Activated gamma-delta T cell treated with anti-CD3 and anti-CD28 coated beads, Interleukin-2, amount 50 U/mL, for 16 hours (primary cell): ENCODE data around the gene CLN5.

ENCODE experiments used
- DNase-seq: peaks from one replicate; pipeline ENCODE4 v3.0.0-alpha.2; 2020; ENCODE audit warnings: low read depth

Gene CLN5

GRCh38 chr13:77016888-77017623 lies 25.2 kb downstream of the CLN5 start:
- DNase-seq, result no peak

- DNase-seq, result no peak
These were observed 27.9 kb downstream of the CLN5 start for GRCh38 chr13:77019756-77020155.

- no peak for DNase-seq
These were observed 30.5 kb downstream of the CLN5 start for GRCh38 chr13:77022341-77022740.

GRCh38 chr13:77026255-77026860 lies 34.5 kb downstream of the CLN5 start:
- peak; percentile 49 for DNase-seq

- peak; percentile 67 for DNase-seq
These were observed 35.2 kb downstream of the CLN5 start, which contains the start of gene FBXL3 for GRCh38 chr13:77026861-77027621. FBXL3 (minus strand) TSS chr13:77027159; CDS start chr13:77021860, 5,299 bp downstream.

GRCh38 chr13:77028202-77028601 lies 36.3 kb downstream of the CLN5 start:
- no peak for DNase-seq

- no peak for DNase-seq
These were observed 37.6 kb downstream of the CLN5 start for GRCh38 chr13:77029436-77029835.

- no peak for DNase-seq
These were observed 39.9 kb downstream of the CLN5 start for GRCh38 chr13:77031656-77032243.

- DNase-seq, result no peak
These were observed 41.9 kb downstream of the CLN5 start for GRCh38 chr13:77033717-77034302.

GRCh38 chr13:77034881-77035280 lies 43.0 kb downstream of the CLN5 start:
- no peak for DNase-seq

GRCh38 chr13:77036279-77036678 lies 44.4 kb downstream of the CLN5 start:
- no peak for DNase-seq

GRCh38 chr13:77038907-77039480 lies 47.1 kb downstream of the CLN5 start:
- DNase-seq, result no peak

- no peak for DNase-seq
These were observed 48.2 kb downstream of the CLN5 start for GRCh38 chr13:77040076-77040475.

GRCh38 chr13:77040835-77041234 lies 49.0 kb downstream of the CLN5 start:
- no peak for DNase-seq

GRCh38 chr13:77042566-77043177 lies 50.8 kb downstream of the CLN5 start:
- no peak for DNase-seq

- no peak for DNase-seq
These were observed 55.9 kb downstream of the CLN5 start for GRCh38 chr13:77047649-77048343.

- no peak for DNase-seq
These were observed 56.8 kb downstream of the CLN5 start for GRCh38 chr13:77048681-77049080.

GRCh38 chr13:77053192-77053591 lies 61.3 kb downstream of the CLN5 start:
- DNase-seq, result no peak
